H9 (cell line): ENCODE results near the gene RRAGD. TPM values are rescaled to one million over a fixed set of nuclear protein-coding genes. Genes with fewer than 3 reads are reported as not detected.

Source experiments
- DNase-seq: peaks from one replicate; pipeline ENCODE4 v3.0.0-alpha.2; 2017
- H2AFZ ChIP-seq: one replicate; pipeline ENCODE4 v1.6.1; 2013; ENCODE audit warnings: mild to moderate bottlenecking, low read length, control low read depth, moderate library complexity
- H2AK5ac ChIP-seq: 2 replicates; pipeline ENCODE4 v1.6.1; 2013; ENCODE audit warnings: low read length, control low read depth, mixed read lengths; ENCODE audit not compliant: insufficient read length
- H2BK120ac ChIP-seq: one replicate; pipeline ENCODE4 v1.6.1; 2013; ENCODE audit warnings: low read depth, mild to moderate bottlenecking, low read length, control low read depth, inconsistent platforms; ENCODE audit not compliant: poor library complexity, severe bottlenecking
- H2BK12ac ChIP-seq: 2 replicates; pipeline ENCODE4 v1.6.1; 2013; ENCODE audit warnings: low read length, control low read depth, mixed read lengths, low read depth; ENCODE audit not compliant: insufficient read length
- H2BK15ac ChIP-seq: 2 replicates; pipeline ENCODE4 v1.6.1; 2013; ENCODE audit warnings: low read depth, low read length, control low read depth
- H2BK20ac ChIP-seq: one replicate; pipeline ENCODE4 v1.6.1; 2013; ENCODE audit warnings: low read depth, mild to moderate bottlenecking, low read length, control low read depth, inconsistent platforms; ENCODE audit not compliant: poor library complexity, severe bottlenecking
- H2BK5ac ChIP-seq: 2 replicates; pipeline ENCODE4 v1.6.1; 2013; ENCODE audit warnings: low read length, control low read depth, mixed read lengths; ENCODE audit not compliant: insufficient read length
- H3K14ac ChIP-seq: 2 replicates; pipeline ENCODE4 v1.6.1; 2013; ENCODE audit warnings: low read length, control low read depth; ENCODE audit not compliant: insufficient read depth
- H3K18ac ChIP-seq: 2 replicates; pipeline ENCODE4 v1.6.1; 2013; ENCODE audit warnings: low read depth, mild to moderate bottlenecking, mixed read lengths, low read length, control low read depth; ENCODE audit not compliant: insufficient read length
- H3K23ac ChIP-seq: 2 replicates; pipeline ENCODE4 v1.6.1; 2013; ENCODE audit warnings: low read length, control low read depth, mixed read lengths, low read depth; ENCODE audit not compliant: insufficient read length
- H3K23me2 ChIP-seq: 2 replicates; pipeline ENCODE4 v1.6.1; 2013; ENCODE audit warnings: low read depth, mild to moderate bottlenecking, mixed read lengths, low read length, control low read depth; ENCODE audit not compliant: insufficient read length, poor library complexity, severe bottlenecking
- H3K27ac ChIP-seq: 2 replicates; pipeline ENCODE4 v1.5.1; 2013; ENCODE audit warnings: low read length, control low read depth, mixed read lengths, low read depth; ENCODE audit not compliant: insufficient read length
- H3K27me3 ChIP-seq: 2 replicates; pipeline ENCODE4 v1.6.1; 2013; ENCODE audit warnings: low read length, control low read depth, inconsistent platforms; ENCODE audit not compliant: insufficient read depth
- H3K4ac ChIP-seq: 2 replicates; pipeline ENCODE4 v1.6.1; 2013; ENCODE audit warnings: low read depth, mild to moderate bottlenecking, control low read depth, inconsistent platforms, low read length, moderate library complexity
- H3K4me1 ChIP-seq: 2 replicates; pipeline ENCODE4 v1.6.1; 2013; ENCODE audit warnings: low read length, control low read depth, inconsistent platforms; ENCODE audit not compliant: insufficient read depth
- H3K4me2 ChIP-seq: 2 replicates; pipeline ENCODE4 v1.6.1; 2013; ENCODE audit warnings: low read length, control low read depth, mixed read lengths; ENCODE audit not compliant: insufficient read length, insufficient read depth
- H3K56ac ChIP-seq: 2 replicates; pipeline ENCODE4 v1.6.1; 2013; ENCODE audit warnings: low read depth, mild to moderate bottlenecking, mixed read lengths, low read length, control low read depth; ENCODE audit not compliant: insufficient read length
- H3K79me1 ChIP-seq: 2 replicates; pipeline ENCODE4 v1.6.1; 2013; ENCODE audit warnings: low read depth, mild to moderate bottlenecking, moderate library complexity, low read length, control low read depth, inconsistent platforms; ENCODE audit not compliant: insufficient read depth, poor library complexity, severe bottlenecking
- H3K79me2 ChIP-seq: 2 replicates; pipeline ENCODE4 v1.6.1; 2013; ENCODE audit warnings: low read length, control low read depth, inconsistent platforms; ENCODE audit not compliant: insufficient read depth
- H3K9ac ChIP-seq: 2 replicates; pipeline ENCODE4 v1.6.1; 2013; ENCODE audit warnings: low read length, control low read depth, mixed read lengths; ENCODE audit not compliant: insufficient read length; ENCODE audit errors: extremely low read depth
- H3K9me3 ChIP-seq: one replicate; pipeline ENCODE4 v1.6.1; 2013; ENCODE audit warnings: low read depth, low read length, inconsistent platforms; ENCODE audit not compliant: control insufficient read depth
- H3T11ph ChIP-seq: one replicate; pipeline ENCODE4 v1.6.1; 2013; ENCODE audit warnings: mild to moderate bottlenecking, low read length, control low read depth, inconsistent platforms
- H4K20me1 ChIP-seq: one replicate; pipeline ENCODE4 v1.6.1; 2013; ENCODE audit not compliant: control insufficient read depth, insufficient read length, insufficient read depth
- H4K5ac ChIP-seq: 2 replicates; pipeline ENCODE4 v1.6.1; 2013; ENCODE audit warnings: low read depth, mild to moderate bottlenecking, mixed read lengths, low read length, control low read depth; ENCODE audit not compliant: insufficient read length
- H4K8ac ChIP-seq: replicated peaks from 2 replicates; pipeline ENCODE4 v1.6.1; 2013; ENCODE audit warnings: low read length, control low read depth, mixed read lengths, low read depth; ENCODE audit not compliant: insufficient read length
- H4K91ac ChIP-seq: 2 replicates; pipeline ENCODE4 v1.6.1; 2013; ENCODE audit warnings: low read depth, mild to moderate bottlenecking, moderate library complexity, mixed read lengths, low read length, control low read depth; ENCODE audit not compliant: insufficient read length
- H3K27ac Mint-ChIP-seq, 3 experiments: 2 replicates in 2 of 3; 3 replicates in 1 of 3; pipeline ENCODE4 v1.8.0; 2020 to 2021; ENCODE audit warnings: mixed read lengths in 3 of 3, mild to moderate bottlenecking in 1 of 3, moderate library complexity in 1 of 3
- H3K27me3 Mint-ChIP-seq: 2 replicates; pipeline ENCODE4 v1.8.0; 2021; ENCODE audit warnings: low read depth, mild to moderate bottlenecking, moderate library complexity, mixed read lengths
- H3K36me3 Mint-ChIP-seq, 3 experiments: 2 replicates in 2 of 3; 3 replicates in 1 of 3; pipeline ENCODE4 v1.8.0; 2020 to 2021; ENCODE audit warnings: low read depth in 3 of 3, mixed read lengths in 3 of 3; ENCODE audit not compliant: insufficient read depth in 1 of 3
- H3K4me1 Mint-ChIP-seq, 2 experiments: 2 replicates each; pipeline ENCODE4 v1.8.0; 2020; ENCODE audit warnings: mixed read lengths in 2 of 2
- H3K4me3 Mint-ChIP-seq, 2 experiments: 2 replicates in 1 of 2; 3 replicates in 1 of 2; pipeline ENCODE4 v1.8.0; 2020 to 2021; ENCODE audit warnings: mild to moderate bottlenecking in 2 of 2, mixed read lengths in 2 of 2, moderate library complexity in 1 of 2
- H3K9me3 Mint-ChIP-seq, 2 experiments: 2 replicates in 1 of 2; 3 replicates in 1 of 2; pipeline ENCODE4 v1.8.0; 2020; ENCODE audit warnings: mild to moderate bottlenecking in 2 of 2, mixed read lengths in 2 of 2, moderate library complexity in 1 of 2
- CTCF ChIP-seq: fragments of 200-600 bp; sonication (generic); conservative IDR thresholded peaks from 3 replicates; pipeline ENCODE4 v1.8.0; 2021; ENCODE audit warnings: antibody characterized with exemption, mild to moderate bottlenecking
- WGBS: extraction: QIAGEN DNeasy Blood & Tissue Kit; methylation state at CpG from one replicate; pipeline ENCODE4 v1.1.7; 2013; ENCODE audit warnings: missing lambda C conversion rate, low lambda C conversion rate, mixed read lengths; ENCODE audit not compliant: insufficient read length; ENCODE audit errors: extremely low coverage; 5-methylcytosine and 5-hydroxymethylcytosine counted together
- total RNA-seq: library from RNA; stranded (reverse); gene quantifications from 2 replicates; pipeline ENCODE4 v1.2.1, GENCODE V29; 2021

Gene RRAGD
- total RNA-seq, 1 experiment from 2014 or later = 10.6 TPM

GRCh38 chr6:89335164-89335563, 76.9 kb downstream of the RRAGD start:
- no peak overlapping the region for H4K8ac ChIP-seq
- H2BK5ac ChIP-seq = no peak overlapping the region
- no peak overlapping the region for H3K23ac ChIP-seq
- no peak overlapping the region for H3K27ac ChIP-seq
- no peak overlapping the region for H4K91ac ChIP-seq
- no peak overlapping the region for H3K4me3 Mint-ChIP-seq
- H3K4me2 ChIP-seq = no peak overlapping the region
- no peaks in the 10 kb centered on the region for H3K9me3 Mint-ChIP-seq
- DNase-seq = no peak
- no peak overlapping the region for H3T11ph ChIP-seq
- no peak overlapping the region for H2AFZ ChIP-seq
- H3K4ac ChIP-seq = no peak overlapping the region
- WGBS = no CpG with 5 or more reads among the region's 3 CpGs
- no peaks in the 10 kb centered on the region for H3K79me1 ChIP-seq
- H4K5ac ChIP-seq = no peak overlapping the region
- peaks cover under 1 to 20% (median 18%) of the 10 kb centered on the region in 3 experiments; a peak in 6 of 7 replicates for H3K36me3 Mint-ChIP-seq
- H2BK20ac ChIP-seq = no peak overlapping the region
- H3K79me2 ChIP-seq = no peaks in the 10 kb centered on the region
- no peak overlapping the region for H3K27ac Mint-ChIP-seq
- no peaks in the 10 kb centered on the region for H4K20me1 ChIP-seq
- H2AK5ac ChIP-seq = no peak overlapping the region
- H3K9ac ChIP-seq = no peak overlapping the region
- no peak overlapping the region for H2BK120ac ChIP-seq
- no peak for TF ChIP-seq CTCF
- H3K27me3 ChIP-seq = no peaks in the 10 kb centered on the region
- no peaks in the 10 kb centered on the region for H3K23me2 ChIP-seq
- no peaks in the 10 kb centered on the region for H3K9me3 ChIP-seq
- H3K27me3 Mint-ChIP-seq = no peaks in the 10 kb centered on the region
- no peak overlapping the region for H2BK12ac ChIP-seq
- H3K4me1 Mint-ChIP-seq = no peaks in the 10 kb centered on the region
- H3K56ac ChIP-seq = no peak overlapping the region
- no peaks in the 10 kb centered on the region for H3K4me1 ChIP-seq
- H2BK15ac ChIP-seq = no peak overlapping the region
- H3K14ac ChIP-seq = no peak overlapping the region
- no peak overlapping the region for H3K18ac ChIP-seq
